HG03064 (cell line): ENCODE data around the gene NPC1L1.
"Not testable (repeated sequence)": the region's sequence is repeated elsewhere in the genome, so short reads cannot be mapped to it uniquely, and the experiment has no call there.

Source experiments
- ATAC-seq: cut with Tn5 transposase; IDR thresholded peaks from one replicate; pipeline ENCODE4 v1.9.1; 2021; ENCODE audit warnings: low read depth; ENCODE audit not compliant: unreplicated experiment

Gene NPC1L1

GRCh38 chr7:44566680-44567079 is 25.6 kb upstream of the NPC1L1 start:
- ATAC-seq: no peak

GRCh38 chr7:44565795-44566559 is 24.8 kb upstream of the NPC1L1 start:
- ATAC-seq: no peak

- no peak for ATAC-seq
Measured at GRCh38 chr7:44565097-44565794, 24.1 kb upstream of the NPC1L1 start.

GRCh38 chr7:44564606-44565005 is 23.5 kb upstream of the NPC1L1 start:
- ATAC-seq: no peak

- no peak for ATAC-seq
Measured at GRCh38 chr7:44563171-44563679, 22.1 kb upstream of the NPC1L1 start.

GRCh38 chr7:44562622-44562962 is 21.5 kb upstream of the NPC1L1 start:
- not testable (repeated sequence) for ATAC-seq

GRCh38 chr7:44561962-44562621 is 21.0 kb upstream of the NPC1L1 start:
- no peak for ATAC-seq

GRCh38 chr7:44561481-44561880 is 20.4 kb upstream of the NPC1L1 start:
- no peak for ATAC-seq

GRCh38 chr7:44559485-44559884 is 18.4 kb upstream of the NPC1L1 start:
- ATAC-seq: no peak

- ATAC-seq: no peak
Measured at GRCh38 chr7:44557485-44557884, 16.4 kb upstream of the NPC1L1 start.

- ATAC-seq: no peak
Measured at GRCh38 chr7:44555350-44555749, 14.2 kb upstream of the NPC1L1 start.

GRCh38 chr7:44552473-44553005 is 11.4 kb upstream of the NPC1L1 start:
- ATAC-seq: not testable (repeated sequence)

- no peak for ATAC-seq
Measured at GRCh38 chr7:44549457-44549856, 8.3 kb upstream of the NPC1L1 start.

- no peak for ATAC-seq
Measured at GRCh38 chr7:44548893-44549292, 7.8 kb upstream of the NPC1L1 start.

- no peak for ATAC-seq
Measured at GRCh38 chr7:44547536-44548231, 6.6 kb upstream of the NPC1L1 start.

GRCh38 chr7:44541876-44542610 is 913 bp upstream of the NPC1L1 start:
- no peak for ATAC-seq

- no peak for ATAC-seq
Measured at GRCh38 chr7:44540592-44541027, 520 bp downstream of the NPC1L1 start.

- ATAC-seq: no peak
Measured at GRCh38 chr7:44539669-44540506, 1.2 kb downstream of the NPC1L1 start.
